Type B pancreatic cell (in vitro differentiated cells): ENCODE measurements around the gene CCDC43. TPM values are rescaled to one million over a fixed set of nuclear protein-coding genes. Genes with fewer than 3 reads are reported as not detected.
A peak's percentile ranks its signal among the peaks of the same experiment; 100 is the strongest.
"Not testable (repeated sequence)": the region's sequence is repeated elsewhere in the genome, so short reads cannot be mapped to it uniquely, and the experiment has no call there.

Experiments used
- DNase-seq: peaks from one replicate; pipeline ENCODE4 v3.0.0; 2021; ENCODE audit warnings: mixed read lengths; ENCODE audit not compliant: unreplicated experiment; ENCODE audit errors: extremely low spot score
- H3K27ac Mint-ChIP-seq: 2 replicates; pipeline ENCODE4 v1.8.0; 2021; ENCODE audit warnings: mild to moderate bottlenecking, mixed read lengths
- H3K27me3 Mint-ChIP-seq: 2 replicates; pipeline ENCODE4 v1.8.0; 2021; ENCODE audit warnings: mixed read lengths
- H3K36me3 Mint-ChIP-seq: 2 replicates; pipeline ENCODE4 v1.8.0; 2021; ENCODE audit warnings: mixed read lengths
- H3K4me1 Mint-ChIP-seq: one replicate; pipeline ENCODE4 v1.8.0; 2021; ENCODE audit warnings: mixed read lengths; ENCODE audit not compliant: unreplicated experiment
- H3K4me3 Mint-ChIP-seq: 2 replicates; pipeline ENCODE4 v1.8.0; 2021; ENCODE audit warnings: mild to moderate bottlenecking, mixed read lengths
- H3K9me3 Mint-ChIP-seq: 2 replicates; pipeline ENCODE4 v1.8.0; 2021; ENCODE audit warnings: mixed read lengths
- CTCF ChIP-seq: fragments of 200-600 bp; sonication (generic); conservative IDR thresholded peaks from 2 replicates; pipeline ENCODE4 v1.5.0; 2021; ENCODE audit warnings: antibody characterized with exemption, mild to moderate bottlenecking
- total RNA-seq: library from RNA; stranded (reverse); gene quantifications from 2 replicates; pipeline ENCODE4 v1.2.1, GENCODE V29; 2021; ENCODE audit warnings: low replicate concordance

CCDC43 gene
- total RNA-seq, 1 donor from 2014 or later = 23.7 TPM

- Mint-ChIP-seq H3K27ac (no peak overlapping the region), H3K4me1 (peaks cover 12% of the 10 kb centered on the region), H3K27me3 (no peaks in the 10 kb centered on the region), H3K9me3 (no peaks in the 10 kb centered on the region), H3K4me3 (no peak overlapping the region), H3K36me3 (no peaks in the 10 kb centered on the region)
- TF ChIP-seq CTCF = no peak
- DNase-seq = no peak
Observed at GRCh38 chr17:44693609-44694008, 4.0 kb upstream of the CCDC43 start.

- TF ChIP-seq CTCF = peak; percentile 12
- not testable (repeated sequence) for H3K9me3 Mint-ChIP-seq, H3K36me3 Mint-ChIP-seq, H3K27ac Mint-ChIP-seq, H3K27me3 Mint-ChIP-seq, DNase-seq
- Mint-ChIP-seq H3K4me1 (peaks cover 15% of the 10 kb centered on the region), H3K4me3 (peak overlapping the region; percentile 99)
Observed at GRCh38 chr17:44690746-44691306, 1.2 kb upstream of the CCDC43 start.

GRCh38 chr17:44688675-44689476 lies 700 bp downstream of the CCDC43 start:
- Mint-ChIP-seq H3K4me1 (peaks cover 15% of the 10 kb centered on the region), H3K4me3 (peak overlapping the region; percentile 99), H3K27me3 (no peaks in the 10 kb centered on the region), H3K36me3 (peaks cover 4% of the 10 kb centered on the region), H3K27ac (peak overlapping the region; percentile 95), H3K9me3 (no peaks in the 10 kb centered on the region)
- no peak for TF ChIP-seq CTCF
- DNase-seq = no peak

- no peak for DNase-seq
- no peak overlapping the region for H3K27ac Mint-ChIP-seq
- H3K9me3 Mint-ChIP-seq = no peaks in the 10 kb centered on the region
- TF ChIP-seq CTCF = no peak
- peak overlapping the region; percentile 99 for H3K4me3 Mint-ChIP-seq
- H3K4me1 Mint-ChIP-seq = peaks cover 15% of the 10 kb centered on the region
- H3K27me3 Mint-ChIP-seq = no peaks in the 10 kb centered on the region
- H3K36me3 Mint-ChIP-seq = peaks cover 8% of the 10 kb centered on the region
Observed at GRCh38 chr17:44688200-44688599, 1.4 kb downstream of the CCDC43 start.

- TF ChIP-seq CTCF = no peak
- H3K27me3 Mint-ChIP-seq = no peaks in the 10 kb centered on the region
- H3K27ac Mint-ChIP-seq = no peak overlapping the region
- peaks cover 15% of the 10 kb centered on the region for H3K4me1 Mint-ChIP-seq
- DNase-seq = no peak
- no peak overlapping the region for H3K4me3 Mint-ChIP-seq
- no peaks in the 10 kb centered on the region for H3K9me3 Mint-ChIP-seq
- peaks cover 8% of the 10 kb centered on the region for H3K36me3 Mint-ChIP-seq
Observed at GRCh38 chr17:44687756-44688155, 1.8 kb downstream of the CCDC43 start.

GRCh38 chr17:44683303-44683702 lies 6.3 kb downstream of the CCDC43 start:
- H3K27ac Mint-ChIP-seq, H3K9me3 Mint-ChIP-seq, H3K4me1 Mint-ChIP-seq, H3K36me3 Mint-ChIP-seq, H3K4me3 Mint-ChIP-seq, H3K27me3 Mint-ChIP-seq, DNase-seq: not testable (repeated sequence)
